Osteoblast (primary cell): ENCODE results near the gene CYP51A1. TPM values are rescaled to one million over a fixed set of nuclear protein-coding genes. Genes with fewer than 3 reads are reported as not detected.
"Not testable (repeated sequence)": the region's sequence is repeated elsewhere in the genome, so short reads cannot be mapped to it uniquely, and the experiment has no call there.

Experiments used
- DNase-seq: peaks from one replicate; pipeline ENCODE4 v3.0.0; 2011; ENCODE audit warnings: low spot score, mixed read lengths; ENCODE audit not compliant: insufficient read length; ENCODE audit errors: missing footprints
- H2AFZ ChIP-seq: 2 replicates; pipeline ENCODE4 v1.6.0; 2011; ENCODE audit warnings: mild to moderate bottlenecking, low read length
- H3K27ac ChIP-seq: 2 replicates; pipeline ENCODE4 v1.5.1; 2011; ENCODE audit warnings: mild to moderate bottlenecking, low read depth, low read length, moderate library complexity
- H3K27me3 ChIP-seq: 2 replicates; pipeline ENCODE4 v1.6.0; 2012; ENCODE audit warnings: mild to moderate bottlenecking, control low read depth, inconsistent platforms, low read length, moderate library complexity; ENCODE audit not compliant: insufficient read depth
- H3K36me3 ChIP-seq: 2 replicates; pipeline ENCODE4 v1.5.1; 2011; ENCODE audit warnings: mild to moderate bottlenecking, low read length, control low read depth, moderate library complexity; ENCODE audit not compliant: insufficient read depth
- H3K4me1 ChIP-seq: 2 replicates; pipeline ENCODE4 v1.5.1; 2011; ENCODE audit warnings: mild to moderate bottlenecking, low read length, control low read depth, moderate library complexity; ENCODE audit not compliant: insufficient read depth
- H3K4me2 ChIP-seq: 2 replicates; pipeline ENCODE4 v1.6.0; 2011; ENCODE audit warnings: mild to moderate bottlenecking, low read length; ENCODE audit not compliant: insufficient read depth
- H3K4me3 ChIP-seq: fragments of 200-600 bp; sonication (generic); 3 replicates; pipeline ENCODE4 v1.5.1; 2012; ENCODE audit warnings: mild to moderate bottlenecking, low read length, inconsistent platforms; ENCODE audit not compliant: insufficient read depth
- H3K79me2 ChIP-seq: 2 replicates; pipeline ENCODE4 v1.6.0; 2012; ENCODE audit warnings: mild to moderate bottlenecking, low read length, control low read depth, inconsistent platforms; ENCODE audit not compliant: insufficient read depth
- H3K9me3 ChIP-seq: 2 replicates; pipeline ENCODE4 v1.5.1; 2011; ENCODE audit warnings: low read depth, low read length, control low read depth
- H4K20me1 ChIP-seq: 2 replicates; pipeline ENCODE4 v1.6.0; 2012; ENCODE audit warnings: mild to moderate bottlenecking, low read length, control low read depth; ENCODE audit not compliant: insufficient read depth
- CTCF ChIP-seq: IDR thresholded peaks from 2 replicates; pipeline ENCODE4 v1.5.1; 2011; ENCODE audit warnings: mild to moderate bottlenecking, low read depth, low read length, moderate library complexity; ENCODE audit errors: extremely low read depth
- total RNA-seq: library from RNA; depleted of rRNA; stranded (reverse); fragments of >200 nt; gene quantifications from 2 replicates; pipeline ENCODE4 v1.2.3, GENCODE V29; 2012

CYP51A1 gene
- total RNA-seq, 1 donor: 283 TPM

GRCh38 chr7:92150450-92151017 lies 16.3 kb upstream of the CYP51A1 start:
- Histone ChIP-seq H3K27ac (no peak overlapping the region), H3K27me3 (no peaks in the 10 kb centered on the region), H3K79me2 (no peaks in the 10 kb centered on the region), H2AFZ (no peak overlapping the region), H3K4me1 (no peaks in the 10 kb centered on the region), H3K9me3 (no peaks in the 10 kb centered on the region), H4K20me1 (no peaks in the 10 kb centered on the region), H3K4me2 (no peak overlapping the region), H3K36me3 (no peaks in the 10 kb centered on the region), H3K4me3 (no peak overlapping the region)
- no peak for TF ChIP-seq CTCF
- DNase-seq: no peak

- H3K79me2 ChIP-seq: no peaks in the 10 kb centered on the region
- no peaks in the 10 kb centered on the region for H4K20me1 ChIP-seq
- DNase-seq: no peak
- no peak overlapping the region for H3K4me2 ChIP-seq
- H3K27ac ChIP-seq: no peak overlapping the region
- no peak overlapping the region for H2AFZ ChIP-seq
- H3K36me3 ChIP-seq: no peaks in the 10 kb centered on the region
- H3K27me3 ChIP-seq: no peaks in the 10 kb centered on the region
- no peaks in the 10 kb centered on the region for H3K9me3 ChIP-seq
- TF ChIP-seq CTCF: no peak
- no peak overlapping the region for H3K4me3 ChIP-seq
- H3K4me1 ChIP-seq: no peaks in the 10 kb centered on the region
Measured at GRCh38 chr7:92149736-92150239, 15.5 kb upstream of the CYP51A1 start.

GRCh38 chr7:92143192-92143880 lies 9.1 kb upstream of the CYP51A1 start:
- not testable (repeated sequence) for H3K79me2 ChIP-seq, H3K9me3 ChIP-seq, H3K27me3 ChIP-seq, H2AFZ ChIP-seq, H3K4me3 ChIP-seq, H4K20me1 ChIP-seq, H3K27ac ChIP-seq, H3K4me2 ChIP-seq, H3K4me1 ChIP-seq, H3K36me3 ChIP-seq, DNase-seq

GRCh38 chr7:92142791-92143190 lies 8.5 kb upstream of the CYP51A1 start:
- H3K4me3 ChIP-seq, H3K27me3 ChIP-seq, H3K9me3 ChIP-seq, H3K4me1 ChIP-seq, H2AFZ ChIP-seq, DNase-seq, H3K27ac ChIP-seq, H4K20me1 ChIP-seq, H3K36me3 ChIP-seq, H3K79me2 ChIP-seq, H3K4me2 ChIP-seq: not testable (repeated sequence)

GRCh38 chr7:92141161-92141560 lies 6.9 kb upstream of the CYP51A1 start:
- Histone ChIP-seq H2AFZ (no peak overlapping the region), H4K20me1 (no peaks in the 10 kb centered on the region), H3K79me2 (no peaks in the 10 kb centered on the region), H3K9me3 (no peaks in the 10 kb centered on the region), H3K4me2 (no peak overlapping the region), H3K36me3 (no peaks in the 10 kb centered on the region), H3K4me3 (no peak overlapping the region), H3K27me3 (no peaks in the 10 kb centered on the region), H3K27ac (no peak overlapping the region), H3K4me1 (no peaks in the 10 kb centered on the region)
- no peak for TF ChIP-seq CTCF
- no peak for DNase-seq
